Right atrium auricular region (tissue), 2 donors: ENCODE measurements around the gene DERA. TPM values are rescaled to one million over a fixed set of nuclear protein-coding genes. Genes with fewer than 3 reads are reported as not detected.

Source experiments
- DNase-seq: peaks from one replicate; pipeline ENCODE4 v3.0.0-alpha.2; 2019; ENCODE audit warnings: low spot score
- H3K27ac ChIP-seq, 2 donors: fragments of 200-600 bp; sonication (generic); 1 replicate in 1 of 2; 2 replicates in 1 of 2; pipeline ENCODE4 v1.5.1; 2016 to 2019
- H3K27me3 ChIP-seq, 2 donors: fragments of 200-600 bp; sonication (generic); one replicate each; pipeline versions ENCODE4 v1.5.1 to v1.6.0; 2017 to 2019
- H3K36me3 ChIP-seq: fragments of 200-600 bp; sonication (generic); one replicate; pipeline ENCODE4 v1.5.1; 2016
- H3K4me1 ChIP-seq, 2 donors: fragments of 200-600 bp; sonication (generic); one replicate each; pipeline versions ENCODE4 v1.5.1 to v1.6.0; 2017 to 2019
- H3K4me3 ChIP-seq, 2 donors: fragments of 200-600 bp; sonication (generic); 1 replicate in 1 of 2; 2 replicates in 1 of 2; pipeline ENCODE4 v1.5.1; 2017 to 2019; ENCODE audit warnings: mild to moderate bottlenecking in 1 of 2, moderate library complexity in 1 of 2
- H3K9me3 ChIP-seq, 2 donors: fragments of 200-600 bp; sonication (generic); one replicate each; pipeline ENCODE4 v1.5.1; 2019
- total RNA-seq, 2 donors: library from RNA; depleted of rRNA; stranded (reverse); fragments of >200 nt; gene quantifications; one replicate each; pipeline ENCODE4 v1.1.0, GENCODE V29; 2016
- TF ChIP-seq, protein P1 (sequence below), 2 donors: fragments of 200-600 bp; sonication (generic); IDR thresholded peaks; one replicate each; pipeline ENCODE4 v1.5.1; 2019; ENCODE audit warnings: antibody characterized with exemption in 2 of 2

The DERA gene
- total RNA-seq, 2 donors from 2014 or later = 20.0 to 20.8 TPM

DNA sequence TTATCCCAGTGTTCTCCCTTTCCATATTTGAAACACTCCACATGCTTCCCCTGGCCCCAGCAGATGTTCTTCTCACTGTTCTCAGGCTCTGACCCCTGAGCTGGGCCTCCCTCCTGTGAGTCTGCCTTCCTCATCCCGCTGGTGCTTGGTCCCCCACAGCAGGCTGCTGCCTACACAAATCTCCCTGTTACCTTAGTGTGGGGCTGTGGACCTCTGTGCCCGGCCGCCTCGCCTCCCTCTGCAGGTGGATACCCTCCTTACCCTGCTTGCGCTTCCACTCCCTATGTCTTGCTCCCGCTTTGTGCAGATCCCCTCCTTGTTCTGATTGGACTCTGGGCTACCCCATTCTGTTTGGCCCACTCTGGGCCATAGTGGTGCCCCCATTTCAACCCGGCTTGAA lies 6.9 kb downstream of the DERA start:
- Histone ChIP-seq H3K27me3 (no peaks in the 10 kb centered on the region), H3K36me3 (no peaks in the 10 kb centered on the region), H3K9me3 (no peaks in the 10 kb centered on the region), H3K4me1 (no peaks in the 10 kb centered on the region), H3K27ac (no peak overlapping the region), H3K4me3 (no peak overlapping the region)
- TF ChIP-seq, protein P1, sequence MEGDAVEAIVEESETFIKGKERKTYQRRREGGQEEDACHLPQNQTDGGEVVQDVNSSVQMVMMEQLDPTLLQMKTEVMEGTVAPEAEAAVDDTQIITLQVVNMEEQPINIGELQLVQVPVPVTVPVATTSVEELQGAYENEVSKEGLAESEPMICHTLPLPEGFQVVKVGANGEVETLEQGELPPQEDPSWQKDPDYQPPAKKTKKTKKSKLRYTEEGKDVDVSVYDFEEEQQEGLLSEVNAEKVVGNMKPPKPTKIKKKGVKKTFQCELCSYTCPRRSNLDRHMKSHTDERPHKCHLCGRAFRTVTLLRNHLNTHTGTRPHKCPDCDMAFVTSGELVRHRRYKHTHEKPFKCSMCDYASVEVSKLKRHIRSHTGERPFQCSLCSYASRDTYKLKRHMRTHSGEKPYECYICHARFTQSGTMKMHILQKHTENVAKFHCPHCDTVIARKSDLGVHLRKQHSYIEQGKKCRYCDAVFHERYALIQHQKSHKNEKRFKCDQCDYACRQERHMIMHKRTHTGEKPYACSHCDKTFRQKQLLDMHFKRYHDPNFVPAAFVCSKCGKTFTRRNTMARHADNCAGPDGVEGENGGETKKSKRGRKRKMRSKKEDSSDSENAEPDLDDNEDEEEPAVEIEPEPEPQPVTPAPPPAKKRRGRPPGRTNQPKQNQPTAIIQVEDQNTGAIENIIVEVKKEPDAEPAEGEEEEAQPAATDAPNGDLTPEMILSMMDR (IDR thresholded peaks at IDR 0.05) = no peak
- no peak for DNase-seq

DNA sequence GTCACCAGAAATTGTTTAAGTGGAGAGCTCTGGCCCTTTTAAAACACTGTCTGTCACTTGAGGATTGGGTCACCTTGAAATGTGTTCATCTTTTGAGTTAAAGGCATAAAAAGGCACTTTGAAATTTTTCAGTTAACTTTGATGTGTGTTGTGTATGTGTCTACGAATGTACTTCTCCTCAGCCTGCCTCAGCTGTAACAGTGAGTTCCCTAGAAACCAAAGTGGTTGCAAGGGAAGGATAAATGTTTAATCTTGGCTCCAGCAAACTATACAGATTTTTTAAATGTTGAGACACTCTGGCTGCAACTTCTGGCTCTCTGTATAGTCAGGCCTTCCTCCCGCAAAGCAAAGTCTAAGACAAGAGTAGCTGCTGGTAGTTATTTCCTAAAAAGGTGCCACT lies 8.3 kb downstream of the DERA start:
- Histone ChIP-seq H3K36me3 (no peaks in the 10 kb centered on the region), H3K4me3 (no peak overlapping the region), H3K4me1 (no peaks in the 10 kb centered on the region), H3K27ac (no peak overlapping the region), H3K9me3 (no peaks in the 10 kb centered on the region), H3K27me3 (no peaks in the 10 kb centered on the region)
- no peak for DNase-seq
- TF ChIP-seq, protein P1 (IDR thresholded peaks at IDR 0.05) = no peak

DNA sequence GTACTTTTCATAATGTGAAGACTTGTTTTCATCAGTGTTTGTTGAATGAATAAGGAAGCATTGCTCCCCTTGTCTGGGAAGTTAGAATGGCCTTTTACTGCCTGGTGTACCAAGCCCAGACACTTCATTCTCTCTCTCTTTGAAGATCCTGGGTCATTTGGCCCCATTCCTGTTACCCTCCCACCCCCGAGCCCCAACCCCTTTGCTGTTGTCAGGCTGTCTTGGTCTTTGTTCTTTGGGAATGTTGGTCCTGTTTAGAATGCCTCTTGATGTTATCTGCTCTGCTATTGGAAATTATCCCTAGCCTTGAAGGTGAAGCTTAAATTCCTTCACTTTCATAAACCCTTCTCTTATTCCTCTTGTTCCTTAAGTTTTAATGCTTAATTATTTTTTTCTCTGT lies 13.8 kb downstream of the DERA start:
- Histone ChIP-seq H3K27me3 (no peaks in the 10 kb centered on the region), H3K27ac (no peak overlapping the region), H3K4me3 (no peak overlapping the region), H3K36me3 (no peaks in the 10 kb centered on the region), H3K9me3 (no peaks in the 10 kb centered on the region), H3K4me1 (peaks cover 0 to 14% of the 10 kb centered on the region in 2 donors)
- TF ChIP-seq, protein P1 (IDR thresholded peaks at IDR 0.05) = no peak
- no peak for DNase-seq

DNA sequence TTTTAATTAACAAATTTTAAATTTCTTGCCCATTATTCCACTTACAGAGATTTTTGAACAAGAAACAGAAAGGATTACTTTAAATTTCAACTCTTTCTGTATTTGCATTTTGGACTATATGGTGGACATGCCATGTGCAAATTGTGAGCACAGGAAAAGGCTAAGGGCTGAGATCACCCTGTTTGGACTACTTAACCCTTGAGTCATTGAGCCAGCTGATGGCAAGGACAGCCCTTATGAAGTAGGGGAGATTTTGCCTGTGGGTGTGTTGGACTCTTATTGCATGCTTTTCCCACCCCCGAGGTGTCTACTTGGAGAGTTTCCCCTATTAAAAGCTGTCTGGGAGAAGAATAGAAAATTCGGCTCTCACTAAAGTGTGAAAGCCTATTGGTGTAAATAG lies 17.2 kb downstream of the DERA start:
- Histone ChIP-seq H3K9me3 (no peaks in the 10 kb centered on the region), H3K36me3 (no peaks in the 10 kb centered on the region), H3K27ac (no peak overlapping the region), H3K27me3 (no peaks in the 10 kb centered on the region), H3K4me3 (no peak overlapping the region), H3K4me1 (peaks cover 0 to 14% of the 10 kb centered on the region in 2 donors)
- TF ChIP-seq, protein P1 (IDR thresholded peaks at IDR 0.05) = no peak
- no peak for DNase-seq

DNA sequence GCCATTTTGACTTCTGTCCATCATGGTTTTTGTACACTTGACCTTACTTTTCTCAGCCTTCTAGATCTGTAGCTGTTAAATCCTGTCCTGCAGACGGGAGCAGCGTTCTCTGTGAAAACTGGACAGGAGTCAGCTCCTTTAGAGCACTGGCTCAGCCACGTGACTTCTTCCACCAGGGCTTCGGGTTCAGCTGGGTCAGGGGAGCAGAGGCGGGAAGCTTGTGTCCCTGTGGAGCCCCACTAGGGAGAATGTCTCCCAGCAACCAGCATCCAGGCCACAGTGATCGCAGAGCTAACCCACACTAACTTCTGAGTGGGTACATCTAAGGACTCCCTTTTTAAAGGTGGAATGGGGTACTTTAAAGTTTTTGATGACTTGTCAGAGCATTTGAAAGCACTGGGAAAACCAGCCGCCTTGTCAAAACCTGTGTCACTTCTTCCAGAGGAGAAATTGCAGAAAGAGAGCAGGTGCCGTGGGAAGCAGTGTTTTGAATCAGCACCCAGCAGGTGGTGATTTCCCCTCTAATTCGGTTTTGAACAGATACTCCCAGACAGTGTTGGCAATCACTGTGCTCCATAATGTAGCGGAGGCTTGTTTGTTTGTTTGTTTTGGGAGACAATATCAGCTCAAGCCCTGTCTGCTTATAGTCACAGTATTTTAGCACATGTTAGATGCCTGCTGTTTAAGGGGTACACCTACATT lies 17.9 kb downstream of the DERA start:
- Histone ChIP-seq H3K27ac (no peak overlapping the region), H3K9me3 (no peaks in the 10 kb centered on the region), H3K36me3 (no peaks in the 10 kb centered on the region), H3K27me3 (no peaks in the 10 kb centered on the region), H3K4me3 (no peak overlapping the region), H3K4me1 (peaks cover 0 to 14% of the 10 kb centered on the region in 2 donors)
- no peak for DNase-seq
- TF ChIP-seq, protein P1 (IDR thresholded peaks at IDR 0.05) = no peak

DNA sequence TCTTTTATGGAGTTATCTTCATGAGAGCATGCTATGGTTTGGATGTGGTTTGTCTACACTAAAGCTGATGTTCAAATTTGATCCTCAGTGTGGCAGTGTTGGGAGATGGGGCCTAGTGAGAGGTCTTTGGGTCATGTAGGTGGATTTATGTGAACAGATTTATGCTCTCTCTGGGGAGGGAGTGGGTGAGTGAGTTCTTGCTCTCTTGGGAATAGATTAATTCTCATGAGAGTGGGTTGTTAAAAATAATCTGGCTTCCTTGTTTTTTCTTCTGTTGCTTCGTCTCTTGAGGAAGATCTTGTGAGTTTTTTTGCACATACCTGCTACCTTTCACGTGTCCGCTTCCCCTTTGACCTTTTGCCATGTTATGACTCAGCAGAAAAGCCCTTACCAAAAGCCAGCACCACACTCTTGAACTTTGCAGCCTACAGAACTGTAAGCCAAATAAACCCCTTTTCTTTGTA lies 20.5 kb downstream of the DERA start:
- Histone ChIP-seq H3K4me1 (peaks cover 0 to 14% of the 10 kb centered on the region in 2 donors), H3K4me3 (no peak overlapping the region), H3K27me3 (no peaks in the 10 kb centered on the region), H3K27ac (no peak overlapping the region), H3K9me3 (no peaks in the 10 kb centered on the region), H3K36me3 (no peaks in the 10 kb centered on the region)
- TF ChIP-seq, protein P1 (IDR thresholded peaks at IDR 0.05) = no peak
- no peak for DNase-seq
